K562 (cell line): ENCODE data around the gene C2orf72.

Experiments used
- ERF ChIP-seq: fragments of 450-650 bp; formaldehyde crosslinking; IDR thresholded peaks from 2 replicates; pipeline ENCODE4 v1.4.0; 2020; ENCODE audit warnings: mild to moderate bottlenecking, mixed read lengths
- EWSR1 ChIP-seq: fragments of 450-650 bp; IDR thresholded peaks from 2 replicates; pipeline ENCODE4 v1.6.1; 2018; ENCODE audit warnings: borderline replicate concordance, mild to moderate bottlenecking, low read depth, moderate library complexity; ENCODE audit not compliant: partially characterized antibody
- KAT7 ChIP-seq: sonication (generic); formaldehyde crosslinking; IDR thresholded peaks from 2 replicates; pipeline ENCODE4 v1.8.0; 2022; ENCODE audit warnings: missing genetic modification reagents, mild to moderate bottlenecking, borderline replicate concordance
- MBD2 ChIP-seq: sonication (generic); IDR thresholded peaks from 2 replicates; pipeline ENCODE4 v1.6.1; 2016; ENCODE audit warnings: low read depth, borderline replicate concordance
- SMARCC2 ChIP-seq: fragments of 450-650 bp; IDR thresholded peaks from 2 replicates; pipeline ENCODE4 v1.6.1; 2017; ENCODE audit warnings: antibody characterized with exemption, moderate library complexity, mild to moderate bottlenecking, low read depth
- SP1 ChIP-seq: sonication (generic); formaldehyde crosslinking; IDR thresholded peaks from 2 replicates; pipeline ENCODE4 v1.8.1; 2022; ENCODE audit warnings: mild to moderate bottlenecking, missing genetic modification reagents

GRCh38 chr2:231093933-231094332 lies 56.6 kb downstream of the C2orf72 start:
- TF ChIP-seq EWSR1, result no peak
- TF ChIP-seq SMARCC2, result no peak
- TF ChIP-seq MBD2, result no peak
- no peak for TF ChIP-seq ERF (CRISPR knock-in tag)
- TF ChIP-seq KAT7 (CRISPR knock-in tag), result no peak
- TF ChIP-seq SP1 (CRISPR knock-in tag), result no peak
